HepG2 (cell line): ENCODE measurements around the gene CIB1. TPM values are rescaled to one million over a fixed set of nuclear protein-coding genes. Genes with fewer than 3 reads are reported as not detected.
A peak's percentile ranks its signal among the peaks of the same experiment; 100 is the strongest.

Source experiments
- ATAC-seq: fragments of 200-7000 bp; cut with Tn5 transposase; 3 replicates; pipeline ENCODE4 v1.9.1; 2020; ENCODE audit warnings: mild to moderate bottlenecking, moderate library complexity
- BruUV-seq: library from RNA; stranded (reverse); fragments of 400-500 nt; replicated peaks from 2 replicates; lab custom pipeline; 2021; lab: Mats Ljungman, UMichigan
- CTCF ChIA-PET: fragments of 300-600 bp; formaldehyde crosslinking; extraction: SDS; loops from one replicate; lab custom pipeline; 2021; ENCODE audit warnings: low total read pairs, inconsistent platforms, low intra/inter-chr PET ratio; lab: Yijun Ruan, JAX
- POLR2A ChIA-PET: fragments of 350-600 bp; sonication (Branson Sonifier 250); formaldehyde crosslinking; loops from one replicate; lab custom pipeline; 2020; ENCODE audit warnings: antibody characterized with exemption, inconsistent platforms; lab: Yijun Ruan, JAX
- DNase-seq: peaks from one replicate; pipeline ENCODE4 v3.0.0-alpha.2; 2015; ENCODE audit warnings: low spot score
- FAIRE-seq: peaks from 3 replicates; lab custom pipeline; 2011; peaks lifted over from hg19 to GRCh38; lab: Jason Lieb, UNC
- H2AFZ ChIP-seq: one replicate; pipeline ENCODE4 v1.6.1; 2011; ENCODE audit warnings: low read length, inconsistent platforms
- H3K27ac ChIP-seq: fragments of 300-600 bp; 3 replicates; pipeline ENCODE4 v1.8.0; 2011; ENCODE audit warnings: mixed run types, mild to moderate bottlenecking, mixed read lengths, low read length, inconsistent platforms; ENCODE audit not compliant: insufficient read depth; ENCODE audit errors: extremely low read length
- H3K27me3 ChIP-seq, 2 experiments: fragments of 200-600 bp in 1 of 2; 2 replicates in 1 of 2; 3 replicates in 1 of 2; pipeline versions ENCODE4 v1.6.0 to v1.8.0; 2011; ENCODE audit warnings: low read length in 2 of 2, mild to moderate bottlenecking in 2 of 2, moderate library complexity in 2 of 2, inconsistent platforms in 1 of 2; ENCODE audit not compliant: insufficient read depth in 2 of 2, control insufficient read depth in 1 of 2
- H3K36me3 ChIP-seq, 2 experiments: fragments of 200-600 bp in 1 of 2; replicated peaks in 1 of 2; 2 replicates in 1 of 2; 3 replicates in 1 of 2; pipeline versions ENCODE4 v1.5.1 to v1.8.0; 2011; ENCODE audit warnings: low read length in 2 of 2, inconsistent platforms in 1 of 2; ENCODE audit not compliant: insufficient read depth in 2 of 2, control insufficient read depth in 1 of 2
- H3K4me1 ChIP-seq: 2 replicates; pipeline ENCODE4 v1.5.1; 2012; ENCODE audit warnings: low read length, inconsistent platforms; ENCODE audit not compliant: insufficient read depth
- H3K4me2 ChIP-seq: 2 replicates; pipeline ENCODE4 v1.6.0; 2011; ENCODE audit warnings: low read depth, low read length, inconsistent platforms
- H3K4me3 ChIP-seq, 3 experiments: fragments of 200-600 bp in 1 of 3; sonication (generic), shearing (Covaris generic) in 1 of 3; replicated peaks in 1 of 3; 2 replicates each; pipeline ENCODE4 v1.5.1; 2011 to 2016; ENCODE audit warnings: low read length in 3 of 3, inconsistent platforms in 2 of 3, low read depth in 2 of 3, mild to moderate bottlenecking in 2 of 3, control low read depth in 1 of 3, mixed read lengths in 1 of 3; ENCODE audit not compliant: insufficient read depth in 1 of 3
- H3K79me2 ChIP-seq: one replicate; pipeline ENCODE4 v1.6.1; 2011; ENCODE audit warnings: low read length, inconsistent platforms; ENCODE audit not compliant: insufficient read depth
- H3K9ac ChIP-seq: 2 replicates; pipeline ENCODE4 v1.6.0; 2011; ENCODE audit warnings: mild to moderate bottlenecking, low read depth, low read length, inconsistent platforms; ENCODE audit not compliant: insufficient read depth
- H3K9me3 ChIP-seq: 2 replicates; pipeline ENCODE4 v1.5.1; 2012; ENCODE audit warnings: mild to moderate bottlenecking, low read length
- H4K20me1 ChIP-seq: 2 replicates; pipeline ENCODE4 v1.6.0; 2011; ENCODE audit warnings: inconsistent platforms, mild to moderate bottlenecking, low read length, moderate library complexity; ENCODE audit not compliant: insufficient read depth
- DRAP1 ChIP-seq: IDR thresholded peaks from 2 replicates; pipeline ENCODE4 v1.6.1; 2016; ENCODE audit warnings: missing genetic modification reagents, missing compliant biosample characterization
- NR2F1 ChIP-seq, 2 experiments: fragments of 450-650 bp in 1 of 2; formaldehyde crosslinking in 1 of 2; IDR thresholded peaks; 2 replicates each; pipeline versions ENCODE4 v1.5.0 to v1.6.1; 2016 to 2020; ENCODE audit warnings: mild to moderate bottlenecking in 1 of 2, missing compliant biosample characterization in 1 of 2, missing genetic modification reagents in 1 of 2, moderate library complexity in 1 of 2
- SMC3 ChIP-seq: IDR thresholded peaks from 2 replicates; pipeline ENCODE4 v1.6.1; 2011; ENCODE audit warnings: low read length, improper control_type of control experiment
- STAG1 ChIP-seq: sonication (generic); formaldehyde crosslinking; IDR thresholded peaks from 2 replicates; pipeline ENCODE4 v1.4.0; 2020; ENCODE audit warnings: missing genetic modification reagents
- TCF7L2 ChIP-seq: IDR thresholded peaks from 2 replicates; pipeline ENCODE4 v1.6.1; 2011; ENCODE audit warnings: mild to moderate bottlenecking, low read depth, low read length, moderate library complexity
- ZFP90 ChIP-seq: sonication (generic); formaldehyde crosslinking; IDR thresholded peaks from 2 replicates; pipeline ENCODE4 v1.8.0; 2022; ENCODE audit warnings: missing genetic modification reagents, mild to moderate bottlenecking, inconsistent platforms, borderline replicate concordance
- ZNF142 ChIP-seq: sonication (generic); formaldehyde crosslinking; IDR thresholded peaks from 2 replicates; pipeline ENCODE4 v1.4.0; 2020; ENCODE audit warnings: missing genetic modification reagents
- ZNF639 ChIP-seq: conservative IDR thresholded peaks from 2 replicates; pipeline ENCODE4 v1.6.1; 2018; ENCODE audit warnings: missing genetic modification reagents
- ZNF770 ChIP-seq: sonication (generic); formaldehyde crosslinking; IDR thresholded peaks from 2 replicates; pipeline ENCODE4 v1.5.0; 2020; ENCODE audit warnings: mild to moderate bottlenecking, missing genetic modification reagents
- ZSCAN9 ChIP-seq: IDR thresholded peaks from 2 replicates; pipeline ENCODE4 v1.6.1; 2016; ENCODE audit warnings: borderline replicate concordance
- WGBS: methylation state at CpG from one replicate; pipeline ENCODE4 v1.1.6; 2017; ENCODE audit warnings: low lambda C conversion rate; 5-methylcytosine and 5-hydroxymethylcytosine counted together
- in situ Hi-C: cut with HindIII; loops from 2 replicates; pipeline ENCODE4 v1.10.0; 2017; ENCODE audit warnings: low pct_unique_long_range_greater_than_20kb; ENCODE audit not compliant: extremely low pct_ligation_motif_present
- intact Hi-C: fragments of 100-400 bp; cut with micrococcal nuclease; formaldehyde crosslinking; loops from one replicate; pipeline ENCODE4 v1.10.0; 2022; ENCODE audit not compliant: unreplicated experiment
- polyA plus RNA-seq, 8 experiments: library from polyadenylated mRNA; depleted of rRNA in 3 of 8; stranded (reverse) in 7 of 8; unstranded in 1 of 8; fragments of >200 nt; fragmentation: Illumina TruSeq in 4 of 8; extraction: Trizol in 4 of 8; gene quantifications; 2 replicates each; pipeline versions ENCODE4 v1.2.1 to v1.2.3, GENCODE V29; 2011 to 2016; ENCODE audit warnings: low read depth in 4 of 8, missing spikeins in 1 of 8, mixed read lengths in 1 of 8; ENCODE audit not compliant: insufficient read depth in 1 of 8
- total RNA-seq, 5 experiments: library from RNA; depleted of rRNA; stranded (reverse); fragments of >200 nt; fragmentation: Illumina TruSeq; extraction: Trizol; gene quantifications; 2 replicates each; pipeline ENCODE4 v1.2.3, GENCODE V29; 2016; ENCODE audit warnings: low read depth in 1 of 5

Gene CIB1
- total and polyA plus RNA-seq, 2 of the 13 experiments (the other 11 are each of a cell fraction or from before 2014, with no cell fraction given), result 38.7 to 72.7 TPM

- TF ChIP-seq ZNF142 (CRISPR knock-in tag), result peak; percentile 10; the same call in 1 of the 2 replicates
- TF ChIP-seq ZFP90, result no peak
Measured at GRCh38 chr15:90234096-90234988, 601 bp upstream of the CIB1 start, which contains the start of gene GDPGP1 (continued).

- Histone ChIP-seq H2AFZ (no peak overlapping the region), H3K4me3 (peak overlapping the region; percentile 73 to 86 (median 80)), H3K36me3 (peaks cover 11 to 36% of the 10 kb centered on the region in 2 experiments), H3K27ac (peak overlapping the region; percentile 94), H3K27me3 (no peaks in the 10 kb centered on the region; a peak in 1 of 5 replicates), H3K4me1 (peaks cover 28% of the 10 kb centered on the region), H3K4me2 (peak overlapping the region; percentile 89), H3K9me3 (no peaks in the 10 kb centered on the region), H3K79me2 (peaks cover 8% of the 10 kb centered on the region), H3K9ac (peak overlapping the region; percentile 83), H4K20me1 (no peaks in the 10 kb centered on the region)
- ChIA-PET CTCF (interaction anchor here (0.9 to 1.4 kb wide), 3 partner anchors 13 to 89 kb away, joined by 3 to 4 read pairs (median 3); no protein-coding TSS in a partner anchor), POLR2A (interaction anchor here (0.5 to 4.5 kb wide), 10 partner anchors 12 to 100 kb away, joined by 3 to 50 read pairs (median 8); partner anchors contain the start of genes NGRN, SEMA4B and TTLL13)
- FAIRE-seq, result peak; percentile 34
- no TSS peak for BruUV-seq
- no peak for DNase-seq
- intact Hi-C loops, result loop anchor here (5.0 kb wide), 1 partner anchor 34 kb away; the partner anchor contains the start of gene NGRN
- in situ Hi-C loops, result no loop called here
- under 1% methylated on average over 9 of the region's 9 CpGs for WGBS
- ATAC-seq, result peak; percentile 2
- TF ChIP-seq NR2F1 (CRISPR knock-in tag; IDR thresholded peaks at IDR 0.05) (0 out of 4 replicates have a peak, but pooled peaks of 1 of the 2 experiments have one; percentile 44), SMC3 (0 out of 2 replicates have a peak, but pooled peaks have one; percentile 42), ZSCAN9 (CRISPR knock-in tag) (peak; percentile 65; the same call in 1 of the 2 replicates), TCF7L2 (no peak), DRAP1 (CRISPR knock-in tag) (0 out of 2 replicates have a peak, but pooled peaks have one; percentile 23), ZNF639 (CRISPR knock-in tag) (no peak), STAG1 (CRISPR knock-in tag) (peak; percentile 78), ZNF770 (CRISPR knock-in tag) (peak; percentile 48; the same call in 1 of the 2 replicates)
Measured at GRCh38 chr15:90232941-90233386, 777 bp downstream of the CIB1 start.
